Keratinocyte (primary cell): ENCODE results near the gene WDR27. TPM values are rescaled to one million over a fixed set of nuclear protein-coding genes. Genes with fewer than 3 reads are reported as not detected.

ENCODE experiments used
- DNase-seq: peaks from one replicate; pipeline ENCODE4 v3.0.0-alpha.2; 2011; ENCODE audit warnings: low read depth, missing footprints, low spot score
- FAIRE-seq: peaks from 2 replicates; lab custom pipeline; 2011; peaks lifted over from hg19 to GRCh38; lab: Jason Lieb, UNC
- H2AFZ ChIP-seq: 2 replicates; pipeline ENCODE4 v1.6.0; 2012; ENCODE audit warnings: low read length, control low read depth, inconsistent platforms; ENCODE audit not compliant: control insufficient read depth
- H3K27ac ChIP-seq: 2 replicates; pipeline ENCODE4 v1.5.1; 2011; ENCODE audit warnings: low read length; ENCODE audit not compliant: control insufficient read depth, insufficient read depth
- H3K27me3 ChIP-seq: 3 replicates; pipeline ENCODE4 v1.6.0; 2011; ENCODE audit warnings: low read length; ENCODE audit not compliant: control insufficient read depth, insufficient read depth; ENCODE audit errors: extremely low read depth
- H3K36me3 ChIP-seq, 2 experiments: 2 replicates in 1 of 2; 3 replicates in 1 of 2; pipeline ENCODE4 v1.5.1; 2011; ENCODE audit warnings: low read length in 2 of 2, mild to moderate bottlenecking in 1 of 2; ENCODE audit not compliant: control insufficient read depth in 2 of 2, insufficient read depth in 2 of 2; ENCODE audit errors: extremely low read depth in 1 of 2
- H3K4me1 ChIP-seq: 3 replicates; pipeline ENCODE4 v1.5.1; 2011; ENCODE audit warnings: low read length; ENCODE audit not compliant: control insufficient read depth, insufficient read depth; ENCODE audit errors: extremely low read depth
- H3K4me2 ChIP-seq: 3 replicates; pipeline ENCODE4 v1.6.0; 2011; ENCODE audit warnings: low read depth, low read length; ENCODE audit not compliant: control insufficient read depth, insufficient read depth; ENCODE audit errors: extremely low read depth
- H3K4me3 ChIP-seq, 3 experiments: fragments of 200-600 bp in 1 of 3; sonication (generic) in 1 of 3; 2 replicates in 2 of 3; 3 replicates in 1 of 3; pipeline ENCODE4 v1.5.1; 2011 to 2016; ENCODE audit warnings: low read length in 3 of 3, mild to moderate bottlenecking in 3 of 3, control low read depth in 2 of 3, inconsistent platforms in 1 of 3, low read depth in 1 of 3, mixed read lengths in 1 of 3, mixed run types in 1 of 3, moderate library complexity in 1 of 3; ENCODE audit not compliant: control insufficient read depth in 2 of 3, insufficient read depth in 2 of 3; ENCODE audit errors: extremely low read depth in 1 of 3
- H3K79me2 ChIP-seq: 2 replicates; pipeline ENCODE4 v1.6.0; 2012; ENCODE audit warnings: low read length; ENCODE audit not compliant: control insufficient read depth, insufficient read depth
- H3K9ac ChIP-seq: 3 replicates; pipeline ENCODE4 v1.6.0; 2011; ENCODE audit warnings: low read length; ENCODE audit not compliant: control insufficient read depth, insufficient read depth; ENCODE audit errors: extremely low read depth
- H3K9me1 ChIP-seq: 3 replicates; pipeline ENCODE4 v1.6.0; 2011; ENCODE audit warnings: low read length; ENCODE audit not compliant: control insufficient read depth, insufficient read depth; ENCODE audit errors: extremely low read depth
- H3K9me3 ChIP-seq: 2 replicates; pipeline ENCODE4 v1.5.1; 2012; ENCODE audit warnings: low read depth, low read length; ENCODE audit not compliant: control insufficient read depth
- H4K20me1 ChIP-seq: 3 replicates; pipeline ENCODE4 v1.6.0; 2011; ENCODE audit warnings: low read length; ENCODE audit not compliant: control insufficient read depth, insufficient read depth; ENCODE audit errors: extremely low read depth
- CTCF ChIP-seq, 3 experiments: IDR thresholded peaks in 1 of 3; conservative IDR thresholded peaks in 1 of 3; optimal IDR thresholded peaks in 1 of 3; 2 replicates in 2 of 3; 3 replicates in 1 of 3; pipeline versions ENCODE3 to v1.5.1; 2011; ENCODE audit warnings: low read length in 3 of 3, mild to moderate bottlenecking in 3 of 3, moderate library complexity in 2 of 3, control low read depth in 1 of 3, inconsistent platforms in 1 of 3; ENCODE audit not compliant: insufficient read depth in 2 of 3; ENCODE audit errors: extremely low read depth in 1 of 3
- EZH2 ChIP-seq: IDR thresholded peaks from one replicate; pipeline ENCODE4 v1.6.1; 2012; ENCODE audit warnings: inconsistent platforms, mild to moderate bottlenecking, low read length, moderate library complexity
- dilution Hi-C: fragments of 300-500 bp; cut with MboI; formaldehyde crosslinking; loops from one replicate; pipeline ENCODE4 v1.7.0; 2020; ENCODE audit warnings: low sequenced_read_pairs; ENCODE audit not compliant: extremely low pct_ligation_motif_present
- polyA plus RNA-seq, 5 experiments: library from polyadenylated mRNA; depleted of rRNA in 3 of 5; stranded (reverse) in 3 of 5; stranded (forward) in 1 of 5; unstranded in 1 of 5; fragments of >200 nt; gene quantifications; 1 replicate in 1 of 5; 2 replicates in 3 of 5; 3 replicates in 1 of 5; pipeline versions ENCODE4 v1.2.1 to v1.2.3, GENCODE V29; 2011 to 2012; ENCODE audit warnings: missing spikeins in 2 of 5, low read depth in 1 of 5, low replicate concordance in 1 of 5

Gene WDR27
- polyA plus RNA-seq, 1 donor (not counting 4 experiments of a cell fraction or from before 2014, with no cell fraction given), result 17.8 TPM

GRCh38 chr6:169543704-169544103, 158.1 kb downstream of the WDR27 start:
- Histone ChIP-seq H4K20me1 (no peaks in the 10 kb centered on the region), H3K4me1 (no peaks in the 10 kb centered on the region), H3K27me3 (no peaks in the 10 kb centered on the region), H3K27ac (no peak overlapping the region), H3K79me2 (no peaks in the 10 kb centered on the region), H2AFZ (no peak overlapping the region), H3K9me3 (no peaks in the 10 kb centered on the region), H3K4me2 (no peak overlapping the region), H3K4me3 (no peak overlapping the region), H3K9ac (no peak overlapping the region), H3K36me3 (no peaks in the 10 kb centered on the region), H3K9me1 (no peaks in the 10 kb centered on the region)
- dilution Hi-C loops, result no loop called here
- TF ChIP-seq EZH2 (no peak), CTCF (optimal IDR thresholded peaks at IDR 0.05 in 1 of 3, IDR thresholded peaks at IDR 0.05 in 1 of 3, conservative IDR thresholded peaks at IDR 0.05 in 1 of 3; ENCODE audit: extremely low read depth in 1 of 3, insufficient read depth in 2 of 3, low read length in 3 of 3) (no peak)
- DNase-seq (no peak), FAIRE-seq (no peak)

DNA sequence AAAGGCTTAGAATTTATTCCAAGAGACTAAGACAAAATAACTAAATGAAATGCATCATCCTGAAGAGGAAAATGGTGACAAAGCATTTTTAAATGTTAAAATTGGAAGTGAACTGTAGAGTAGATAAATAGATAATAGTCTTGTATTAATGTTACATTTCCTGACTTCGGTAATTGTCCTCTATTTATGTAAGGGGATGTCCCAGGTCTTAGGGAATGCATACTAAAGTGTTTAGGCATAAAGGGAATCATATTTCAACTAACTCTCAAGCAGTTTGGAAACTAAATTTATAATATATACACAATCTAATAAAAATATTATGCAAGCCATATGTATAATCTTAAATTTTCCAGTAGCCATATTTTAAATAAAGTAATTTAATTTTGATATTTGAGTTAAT, 159.3 kb downstream of the WDR27 start:
- dilution Hi-C loops, result no loop called here
- no peak for FAIRE-seq
- no peak overlapping the region for H3K4me3 ChIP-seq

More for the DNA sequence above, 159.3 kb downstream of the WDR27 start:
- Histone ChIP-seq H4K20me1 (no peaks in the 10 kb centered on the region), H3K4me2 (no peak overlapping the region), H3K79me2 (no peaks in the 10 kb centered on the region), H3K9me1 (no peaks in the 10 kb centered on the region), H3K9ac (no peak overlapping the region), H3K27me3 (no peaks in the 10 kb centered on the region), H3K27ac (no peak overlapping the region), H3K36me3 (no peaks in the 10 kb centered on the region), H2AFZ (no peak overlapping the region), H3K4me1 (no peaks in the 10 kb centered on the region), H3K9me3 (no peaks in the 10 kb centered on the region)
- no peak for DNase-seq
- TF ChIP-seq CTCF (optimal IDR thresholded peaks at IDR 0.05 in 1 of 3, IDR thresholded peaks at IDR 0.05 in 1 of 3, conservative IDR thresholded peaks at IDR 0.05 in 1 of 3; ENCODE audit: extremely low read depth in 1 of 3, insufficient read depth in 2 of 3, low read length in 3 of 3), result no peak
- no peak for TF ChIP-seq EZH2
